GM13976 (cell line): Measurements from ENCODE around the gene NR4A3.

Source experiments
- DNase-seq: peaks from one replicate; pipeline ENCODE4 v3.0.0; 2012; ENCODE audit warnings: low spot score
- CTCF ChIP-seq: IDR thresholded peaks from 2 replicates; pipeline ENCODE4 v1.5.1; 2012; ENCODE audit warnings: borderline replicate concordance, mild to moderate bottlenecking; ENCODE audit not compliant: insufficient read depth; ENCODE audit errors: extremely low read depth, missing control alignments, control extremely low read depth
- in situ Hi-C: fragments of 300-500 bp; cut with MboI; formaldehyde crosslinking; loops from one replicate; pipeline ENCODE4 v1.12.0; 2022; ENCODE audit warnings: low sequenced_read_pairs, mixed read lengths, inconsistent platforms; ENCODE audit not compliant: unreplicated experiment

NR4A3 gene

GRCh38 chr9:99803694-99804093, 18.0 kb upstream of the NR4A3 start:
- in situ Hi-C loops: loop anchor here (25.0 kb wide), 2 partner anchors 409 to 616 kb away; no protein-coding TSS in a partner anchor
- DNase-seq: no peak
- no peak for TF ChIP-seq CTCF

- TF ChIP-seq CTCF: peak; percentile 67
Observed at GRCh38 chr9:99807276-99807852, 14.3 kb upstream of the NR4A3 start.

GRCh38 chr9:99807956-99808355, 13.7 kb upstream of the NR4A3 start:
- no peak for DNase-seq
- in situ Hi-C loops: loop anchor here (25.0 kb wide), 2 partner anchors 404 to 621 kb away; no protein-coding TSS in a partner anchor
- TF ChIP-seq CTCF: no peak

More at GRCh38 chr9:99807276-99807852, 14.3 kb upstream of the NR4A3 start:
- in situ Hi-C loops: loop anchor here (25.0 kb wide), 2 partner anchors 405 to 620 kb away; no protein-coding TSS in a partner anchor
- peak; percentile 56 for DNase-seq

GRCh38 chr9:99808454-99808853, 13.2 kb upstream of the NR4A3 start:
- in situ Hi-C loops: loop anchor here (25.0 kb wide), 2 partner anchors 404 to 621 kb away; no protein-coding TSS in a partner anchor
- no peak for TF ChIP-seq CTCF
- no peak for DNase-seq

- TF ChIP-seq CTCF: no peak
- no peak for DNase-seq
- in situ Hi-C loops: loop anchor here (10.0 to 25.0 kb wide), 3 partner anchors 403 to 622 kb away; no protein-coding TSS in a partner anchor
Observed at GRCh38 chr9:99809586-99810319, 11.9 kb upstream of the NR4A3 start.

GRCh38 chr9:99811172-99811571, 10.5 kb upstream of the NR4A3 start:
- in situ Hi-C loops: loop anchor here (10.0 to 25.0 kb wide), 3 partner anchors 401 to 624 kb away; no protein-coding TSS in a partner anchor
- TF ChIP-seq CTCF: no peak
- no peak for DNase-seq
